NCI-H460 (cell line): ENCODE results near the gene CD44. TPM values are rescaled to one million over a fixed set of nuclear protein-coding genes. Genes with fewer than 3 reads are reported as not detected.

Experiments
- DNase-seq: peaks from one replicate; pipeline ENCODE4 v3.0.0-alpha.2; 2016; ENCODE audit warnings: low read depth; ENCODE audit errors: extremely low read depth
- total RNA-seq: library from RNA; depleted of rRNA; stranded (reverse); fragments of >200 nt; shearing (Covaris generic); gene quantifications from 2 replicates; pipeline ENCODE4 v1.2.3, GENCODE V29; 2014

The CD44 gene
- total RNA-seq, 1 experiment from 2014 or later, result 33.3 TPM

GRCh38 chr11:35155677-35156076, 16.7 kb downstream of the CD44 start:
- no peak for DNase-seq

GRCh38 chr11:35157814-35158700, 19.1 kb downstream of the CD44 start:
- DNase-seq, result no peak

GRCh38 chr11:35158701-35159510, 19.9 kb downstream of the CD44 start:
- DNase-seq, result no peak

GRCh38 chr11:35160246-35160824, 21.4 kb downstream of the CD44 start:
- no peak for DNase-seq

- no peak for DNase-seq
These were observed 22.1 kb downstream of the CD44 start for GRCh38 chr11:35160902-35161597.

- no peak for DNase-seq
These were observed 23.8 kb downstream of the CD44 start for GRCh38 chr11:35162745-35163144.

- DNase-seq, result no peak
These were observed 24.2 kb downstream of the CD44 start for GRCh38 chr11:35163209-35163608.

- DNase-seq, result no peak
These were observed 24.9 kb downstream of the CD44 start for GRCh38 chr11:35163702-35164496.

- no peak for DNase-seq
These were observed 26.1 kb downstream of the CD44 start for GRCh38 chr11:35165030-35165422.

GRCh38 chr11:35165423-35166368, 26.7 kb downstream of the CD44 start:
- no peak for DNase-seq

GRCh38 chr11:35166369-35167360, 27.7 kb downstream of the CD44 start:
- DNase-seq, result peak; percentile 70

- no peak for DNase-seq
These were observed 28.5 kb downstream of the CD44 start for GRCh38 chr11:35167426-35167954.

- DNase-seq, result no peak
These were observed 29.7 kb downstream of the CD44 start for GRCh38 chr11:35168671-35169070.

- no peak for DNase-seq
These were observed 30.1 kb downstream of the CD44 start for GRCh38 chr11:35169112-35169511.

GRCh38 chr11:35169754-35170153, 30.8 kb downstream of the CD44 start:
- DNase-seq, result no peak

GRCh38 chr11:35170503-35170902, 31.5 kb downstream of the CD44 start:
- DNase-seq, result no peak

- DNase-seq, result no peak
These were observed 32.3 kb downstream of the CD44 start for GRCh38 chr11:35171226-35171625.
